PC-9 (cell line): ENCODE data around the gene PCNX3. TPM values are rescaled to one million over a fixed set of nuclear protein-coding genes. Genes with fewer than 3 reads are reported as not detected.

ENCODE experiments used
- BruUV-seq: library from RNA; stranded (reverse); fragments of 400-500 nt; replicated peaks from 2 replicates; lab custom pipeline; 2021; lab: Mats Ljungman, UMichigan
- CTCF ChIA-PET: fragments of 300-600 bp; sonication (Branson Sonifier 250); formaldehyde crosslinking; loops from one replicate; lab custom pipeline; 2022; ENCODE audit warnings: antibody characterized with exemption; lab: Charles Lee
- POLR2A ChIA-PET: fragments of 300-600 bp; sonication (Branson Sonifier 250); formaldehyde crosslinking; loops from one replicate; lab custom pipeline; 2022; ENCODE audit warnings: antibody characterized with exemption; ENCODE audit not compliant: unreplicated experiment; lab: Charles Lee
- DNase-seq, 2 experiments: peaks; one replicate each; pipeline versions ENCODE4 v3.0.0 to v3.0.0-alpha.2; 2015 to 2022; ENCODE audit warnings: mixed read lengths in 1 of 2
- H2AFZ ChIP-seq: fragments of 200-600 bp; sonication (generic); 2 replicates; pipeline ENCODE4 v1.8.1; 2017; ENCODE audit warnings: antibody characterized with exemption
- H3F3A ChIP-seq: fragments of 200-600 bp; sonication (generic); 2 replicates; pipeline ENCODE4 v1.8.1; 2017; ENCODE audit warnings: antibody characterized with exemption, mild to moderate bottlenecking, low read depth; ENCODE audit not compliant: insufficient read depth
- H3K27ac ChIP-seq: fragments of 200-600 bp; sonication (generic); 2 replicates; pipeline ENCODE4 v1.6.1; 2016; ENCODE audit warnings: mixed run types
- H3K27me3 ChIP-seq: fragments of 200-600 bp; sonication (generic); 2 replicates; pipeline ENCODE4 v1.6.1; 2016; ENCODE audit warnings: low read depth, mixed run types; ENCODE audit not compliant: insufficient read depth
- H3K36me3 ChIP-seq: fragments of 200-600 bp; sonication (generic); 2 replicates; pipeline ENCODE4 v1.6.1; 2016; ENCODE audit warnings: low read depth, mixed run types
- H3K4me1 ChIP-seq: fragments of 200-600 bp; sonication (generic); replicated peaks from 2 replicates; pipeline ENCODE4 v1.6.1; 2016; ENCODE audit warnings: mixed run types; ENCODE audit not compliant: insufficient read depth
- H3K4me2 ChIP-seq: fragments of 200-600 bp; sonication (generic); 2 replicates; pipeline ENCODE4 v1.6.1; 2017; ENCODE audit warnings: mixed run types
- H3K4me3 ChIP-seq: fragments of 200-600 bp; sonication (generic); 2 replicates; pipeline ENCODE4 v1.6.1; 2016; ENCODE audit warnings: mixed run types
- H3K79me2 ChIP-seq: fragments of 200-600 bp; sonication (generic); 2 replicates; pipeline ENCODE4 v1.6.1; 2017; ENCODE audit warnings: low read depth, mixed run types
- H3K9me2 ChIP-seq: fragments of 200-600 bp; sonication (generic); 2 replicates; pipeline ENCODE4 v1.8.1; 2017; ENCODE audit warnings: mild to moderate bottlenecking; ENCODE audit not compliant: insufficient read depth
- H3K9me3 ChIP-seq: fragments of 200-600 bp; sonication (generic); 2 replicates; pipeline ENCODE4 v1.8.1; 2016; ENCODE audit warnings: low read depth; ENCODE audit not compliant: insufficient read depth
- H4K20me1 ChIP-seq: fragments of 200-600 bp; sonication (generic); 2 replicates; pipeline ENCODE4 v1.8.1; 2017; ENCODE audit not compliant: insufficient read depth
- EZH2 ChIP-seq: fragments of 200-600 bp; sonication (generic); IDR thresholded peaks from 2 replicates; pipeline ENCODE4 v1.8.0; 2017; ENCODE audit warnings: antibody characterized with exemption, low read depth
- intact Hi-C: fragments of 100-400 bp; cut with micrococcal nuclease; formaldehyde crosslinking; loops from one replicate; pipeline ENCODE4 v1.10.0; 2022; ENCODE audit not compliant: unreplicated experiment
- total RNA-seq: library from RNA; stranded (reverse); gene quantifications from 2 replicates; pipeline ENCODE4 v1.2.3, GENCODE V29; 2021
- TF ChIP-seq, protein P1 (sequence below): fragments of 200-600 bp; sonication (generic); conservative IDR thresholded peaks from 2 replicates; pipeline ENCODE4 v1.6.1; 2017; ENCODE audit warnings: mixed run types, antibody characterized with exemption, mild to moderate bottlenecking, moderate library complexity

PCNX3 gene
- total RNA-seq, 1 experiment from 2014 or later: 76.9 TPM

DNA sequence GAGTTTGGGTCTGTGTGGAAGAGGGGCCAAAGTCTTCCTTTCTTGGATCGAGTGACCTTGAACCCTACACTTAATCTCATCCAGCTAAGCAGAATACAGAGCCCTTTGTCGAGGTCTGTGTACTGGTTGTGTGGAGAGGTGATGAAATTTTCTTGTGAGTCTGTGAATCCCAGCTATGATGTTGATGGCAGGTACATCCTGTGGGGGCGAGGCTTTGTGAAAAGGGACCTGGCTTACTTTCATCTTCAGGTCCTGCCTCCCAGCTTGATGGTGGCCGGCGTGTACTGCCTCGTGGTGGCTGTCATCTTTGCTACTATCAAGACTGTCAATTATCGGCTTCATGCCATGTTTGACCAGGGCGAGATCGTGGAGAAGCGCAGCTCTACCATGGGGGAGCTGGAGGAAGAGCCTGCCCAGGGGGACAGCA, 1.0 kb downstream of the PCNX3 start:
- Histone ChIP-seq H3F3A (peaks cover 14% of the 10 kb centered on the region), H3K4me2 (peak overlapping the region; percentile 99), H3K9me3 (no peaks in the 10 kb centered on the region), H3K27me3 (no peaks in the 10 kb centered on the region), H3K4me1 (peaks cover 27% of the 10 kb centered on the region; the same call in 1 of the 2 replicates), H3K27ac (peak overlapping the region; percentile 49; the same call in 1 of the 2 replicates), H3K4me3 (peak overlapping the region; percentile 93), H2AFZ (no peak overlapping the region), H3K79me2 (peaks cover 71% of the 10 kb centered on the region), H3K36me3 (peaks cover 9% of the 10 kb centered on the region), H3K9me2 (no peaks in the 10 kb centered on the region), H4K20me1 (peaks cover 47% of the 10 kb centered on the region)
- no peak for DNase-seq
- CTCF ChIA-PET: no interaction called here
- BruUV-seq: TSS peak; percentile 24
- TF ChIP-seq EZH2: no peak
- TF ChIP-seq, protein P1, sequence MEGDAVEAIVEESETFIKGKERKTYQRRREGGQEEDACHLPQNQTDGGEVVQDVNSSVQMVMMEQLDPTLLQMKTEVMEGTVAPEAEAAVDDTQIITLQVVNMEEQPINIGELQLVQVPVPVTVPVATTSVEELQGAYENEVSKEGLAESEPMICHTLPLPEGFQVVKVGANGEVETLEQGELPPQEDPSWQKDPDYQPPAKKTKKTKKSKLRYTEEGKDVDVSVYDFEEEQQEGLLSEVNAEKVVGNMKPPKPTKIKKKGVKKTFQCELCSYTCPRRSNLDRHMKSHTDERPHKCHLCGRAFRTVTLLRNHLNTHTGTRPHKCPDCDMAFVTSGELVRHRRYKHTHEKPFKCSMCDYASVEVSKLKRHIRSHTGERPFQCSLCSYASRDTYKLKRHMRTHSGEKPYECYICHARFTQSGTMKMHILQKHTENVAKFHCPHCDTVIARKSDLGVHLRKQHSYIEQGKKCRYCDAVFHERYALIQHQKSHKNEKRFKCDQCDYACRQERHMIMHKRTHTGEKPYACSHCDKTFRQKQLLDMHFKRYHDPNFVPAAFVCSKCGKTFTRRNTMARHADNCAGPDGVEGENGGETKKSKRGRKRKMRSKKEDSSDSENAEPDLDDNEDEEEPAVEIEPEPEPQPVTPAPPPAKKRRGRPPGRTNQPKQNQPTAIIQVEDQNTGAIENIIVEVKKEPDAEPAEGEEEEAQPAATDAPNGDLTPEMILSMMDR: no peak
- intact Hi-C loops: loop anchor here (5.0 kb wide), 1 partner anchor 36 kb away; no protein-coding TSS in a partner anchor
- POLR2A ChIA-PET: interaction anchor here (0.6 kb wide), 2 partner anchors 50 to 57 kb away, joined by 4 to 8 read pairs; no protein-coding TSS in a partner anchor

DNA sequence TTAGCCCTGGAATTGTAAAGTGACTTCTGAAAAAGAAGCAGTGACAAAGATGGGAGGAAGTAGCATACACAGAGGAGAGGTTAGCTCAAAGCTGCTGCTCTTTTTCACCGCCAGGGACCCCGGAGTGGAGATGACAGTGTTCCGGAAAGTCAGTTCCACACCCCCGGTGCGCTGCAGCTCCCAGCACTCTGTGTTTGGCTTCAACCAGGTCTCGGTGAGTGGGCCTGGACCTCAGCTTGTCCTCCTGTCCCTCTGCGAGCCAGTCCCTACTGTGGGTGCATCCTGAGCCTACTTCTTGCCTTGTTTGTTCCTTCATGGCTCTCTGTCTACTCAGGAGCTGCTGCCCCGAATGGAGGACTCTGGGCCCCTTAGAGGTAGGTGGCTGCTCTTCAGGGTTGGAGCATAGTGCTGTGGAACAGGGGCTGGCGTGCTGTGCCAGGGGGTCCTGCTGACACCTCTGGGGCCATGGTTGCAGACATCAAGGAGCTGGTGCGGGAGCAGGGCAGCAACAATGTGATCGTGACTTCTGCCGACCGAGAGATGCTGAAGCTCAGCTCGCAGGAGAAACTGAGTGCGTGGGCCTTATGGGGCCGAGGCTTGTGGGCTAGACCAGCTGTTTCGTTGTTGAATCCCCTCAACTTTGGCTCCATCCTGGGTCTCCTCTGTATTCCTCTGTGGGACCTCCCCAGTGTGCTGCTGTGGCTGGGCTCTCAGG, 1.7 kb downstream of the PCNX3 start:
- peak overlapping the region; percentile 93 for H3K4me3 ChIP-seq
- H3K27me3 ChIP-seq: no peaks in the 10 kb centered on the region
- TF ChIP-seq, protein P1: no peak
- TF ChIP-seq EZH2: no peak
- peaks cover 14% of the 10 kb centered on the region for H3F3A ChIP-seq
- H3K79me2 ChIP-seq: peaks cover 64% of the 10 kb centered on the region
- H3K36me3 ChIP-seq: peaks cover 12% of the 10 kb centered on the region
- CTCF ChIA-PET: no interaction called here
- intact Hi-C loops: loop anchor here (5.0 kb wide), 1 partner anchor 35 kb away; no protein-coding TSS in a partner anchor
- peak overlapping the region; percentile 99 for H3K4me2 ChIP-seq
- peaks cover 22% of the 10 kb centered on the region; the same call in 1 of the 2 replicates for H3K4me1 ChIP-seq
- POLR2A ChIA-PET: interaction anchor here (0.6 kb wide), 2 partner anchors 49 to 57 kb away, joined by 4 to 8 read pairs; no protein-coding TSS in a partner anchor
- no peak overlapping the region for H2AFZ ChIP-seq
- H3K27ac ChIP-seq: no peak overlapping the region
- peaks cover 51% of the 10 kb centered on the region for H4K20me1 ChIP-seq
- H3K9me3 ChIP-seq: no peaks in the 10 kb centered on the region
- no peaks in the 10 kb centered on the region for H3K9me2 ChIP-seq
- BruUV-seq: no TSS peak
- DNase-seq: no peak

DNA sequence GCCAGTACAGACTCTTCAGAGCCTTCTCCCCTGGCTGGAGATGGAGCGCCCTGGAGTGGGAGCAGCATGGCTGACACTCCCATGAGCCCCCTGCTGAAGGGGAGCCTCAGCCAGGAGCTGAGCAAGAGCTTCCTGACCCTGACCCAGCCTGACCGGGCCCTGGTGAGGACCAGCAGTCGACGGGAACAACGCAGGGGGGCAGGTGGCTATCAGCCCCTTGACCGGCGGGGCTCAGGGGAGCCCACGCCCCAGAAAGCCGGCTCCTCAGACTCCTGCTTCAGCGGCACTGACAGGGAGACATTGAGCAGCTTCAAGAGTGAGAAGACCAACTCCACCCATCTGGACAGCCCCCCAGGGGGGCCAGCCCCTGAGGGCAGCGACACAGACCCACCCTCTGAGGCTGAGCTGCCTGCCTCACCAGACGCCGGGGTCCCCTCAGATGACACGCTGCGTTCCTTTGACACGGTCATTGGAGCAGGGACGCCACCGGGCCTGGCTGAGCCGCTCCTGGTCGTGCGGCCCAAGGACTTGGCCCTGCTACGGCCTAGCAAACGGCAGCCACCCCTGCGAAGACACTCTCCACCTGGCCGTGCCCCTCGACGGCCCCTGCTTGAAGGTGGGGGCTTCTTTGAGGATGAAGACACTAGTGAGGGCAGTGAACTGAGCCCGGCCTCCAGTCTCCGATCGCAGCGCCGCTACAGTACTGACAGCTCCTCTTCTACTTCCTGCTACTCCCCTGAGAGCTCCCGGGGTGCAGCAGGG, 2.6 kb downstream of the PCNX3 start:
- H3K4me2 ChIP-seq: no peak overlapping the region

More for the DNA sequence above, 2.6 kb downstream of the PCNX3 start:
- DNase-seq: no peak
- H2AFZ ChIP-seq: no peak overlapping the region
- peaks cover 13% of the 10 kb centered on the region for H3K36me3 ChIP-seq
- H3K9me3 ChIP-seq: no peaks in the 10 kb centered on the region
- TF ChIP-seq EZH2: no peak
- TF ChIP-seq, protein P1: no peak
- peaks cover 54% of the 10 kb centered on the region for H4K20me1 ChIP-seq
- peaks cover 55% of the 10 kb centered on the region for H3K79me2 ChIP-seq
- no peak overlapping the region for H3K4me3 ChIP-seq
- H3K4me1 ChIP-seq: peaks cover 15% of the 10 kb centered on the region; the same call in 1 of the 2 replicates
- intact Hi-C loops: loop anchor here (5.0 kb wide), 1 partner anchor 34 kb away; no protein-coding TSS in a partner anchor
- no peaks in the 10 kb centered on the region for H3K9me2 ChIP-seq
- ChIA-PET POLR2A (interaction anchor here (0.7 kb wide), 1 partner anchor 61 kb away, joined by 4 read pairs; no protein-coding TSS in a partner anchor), CTCF (no interaction called here)
- H3K27ac ChIP-seq: no peak overlapping the region
- H3F3A ChIP-seq: peaks cover 14% of the 10 kb centered on the region
- BruUV-seq: no TSS peak
- H3K27me3 ChIP-seq: no peaks in the 10 kb centered on the region
